GM20000 (cell line): ENCODE data around the gene APBB1IP.

ENCODE experiments used
- DNase-seq: peaks from one replicate; pipeline ENCODE4 v3.0.0; 2012; ENCODE audit warnings: low spot score
- TF ChIP-seq, protein P1 (sequence below): IDR thresholded peaks from 2 replicates; pipeline ENCODE4 v1.5.1; 2012; ENCODE audit warnings: mild to moderate bottlenecking, control low read depth; ENCODE audit errors: extremely low read depth, missing control alignments

The APBB1IP gene

DNA sequence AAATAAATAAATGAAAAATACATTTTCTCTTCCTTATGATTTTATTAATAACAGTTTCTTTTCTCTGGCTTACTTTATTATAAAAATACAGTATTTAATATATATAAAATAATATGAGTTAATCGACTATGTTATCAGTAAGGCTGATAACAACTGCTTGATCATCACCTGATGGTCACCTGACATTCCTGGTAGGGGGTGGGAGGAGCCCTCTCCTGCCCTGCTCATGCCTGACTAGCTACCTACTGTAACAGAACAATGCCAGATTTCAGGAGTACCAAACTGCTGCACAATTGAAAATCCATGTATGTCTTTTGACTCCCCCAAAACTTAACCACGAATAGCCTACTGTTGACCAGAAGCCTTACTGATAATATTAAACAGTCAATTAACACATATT is 1.3 kb upstream of the APBB1IP start:
- TF ChIP-seq, protein P1, sequence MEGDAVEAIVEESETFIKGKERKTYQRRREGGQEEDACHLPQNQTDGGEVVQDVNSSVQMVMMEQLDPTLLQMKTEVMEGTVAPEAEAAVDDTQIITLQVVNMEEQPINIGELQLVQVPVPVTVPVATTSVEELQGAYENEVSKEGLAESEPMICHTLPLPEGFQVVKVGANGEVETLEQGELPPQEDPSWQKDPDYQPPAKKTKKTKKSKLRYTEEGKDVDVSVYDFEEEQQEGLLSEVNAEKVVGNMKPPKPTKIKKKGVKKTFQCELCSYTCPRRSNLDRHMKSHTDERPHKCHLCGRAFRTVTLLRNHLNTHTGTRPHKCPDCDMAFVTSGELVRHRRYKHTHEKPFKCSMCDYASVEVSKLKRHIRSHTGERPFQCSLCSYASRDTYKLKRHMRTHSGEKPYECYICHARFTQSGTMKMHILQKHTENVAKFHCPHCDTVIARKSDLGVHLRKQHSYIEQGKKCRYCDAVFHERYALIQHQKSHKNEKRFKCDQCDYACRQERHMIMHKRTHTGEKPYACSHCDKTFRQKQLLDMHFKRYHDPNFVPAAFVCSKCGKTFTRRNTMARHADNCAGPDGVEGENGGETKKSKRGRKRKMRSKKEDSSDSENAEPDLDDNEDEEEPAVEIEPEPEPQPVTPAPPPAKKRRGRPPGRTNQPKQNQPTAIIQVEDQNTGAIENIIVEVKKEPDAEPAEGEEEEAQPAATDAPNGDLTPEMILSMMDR: no peak

DNA sequence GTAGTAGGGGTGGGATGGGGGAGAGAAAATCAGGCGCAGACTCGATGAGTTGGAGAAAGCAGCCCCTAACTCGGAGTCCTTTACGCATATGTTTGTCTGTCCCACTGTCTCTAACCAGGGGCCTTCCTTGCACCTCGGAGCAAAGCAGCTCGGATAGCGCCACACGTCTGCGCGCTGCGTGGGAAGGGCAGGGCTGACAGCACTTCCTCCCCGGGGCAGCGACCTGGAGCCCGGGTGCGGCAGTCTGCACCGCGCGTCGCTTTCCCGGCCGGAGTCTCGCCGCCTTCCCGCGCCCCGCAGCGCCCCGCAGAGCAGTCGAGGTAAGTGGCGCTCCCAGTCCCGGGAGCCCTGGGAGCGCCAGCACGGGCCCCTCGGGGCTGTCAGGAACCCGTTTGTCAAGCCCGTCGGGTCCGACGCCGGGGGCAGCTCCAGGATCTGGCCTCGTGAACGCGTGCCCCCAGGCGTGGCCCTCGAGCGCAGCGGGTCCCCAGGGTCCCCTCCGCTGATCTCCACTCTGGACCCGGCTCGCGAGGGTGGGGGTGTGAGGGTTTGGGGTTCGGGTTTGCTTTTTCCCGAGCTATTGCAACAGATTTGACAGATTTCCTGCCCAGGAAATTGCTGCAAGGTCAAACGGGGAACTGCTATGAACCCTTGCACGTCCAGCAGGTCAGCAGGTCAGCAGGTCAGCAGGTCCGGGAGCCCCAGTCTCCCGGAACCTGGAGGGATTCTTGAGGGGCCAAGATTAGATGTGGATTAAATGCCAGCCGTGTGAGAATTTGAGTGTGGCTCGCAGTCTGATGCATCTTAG is 597 bp downstream of the APBB1IP start:
- peak; percentile 68 for DNase-seq
- TF ChIP-seq, protein P1: no peak

More for the DNA sequence above, 1.3 kb upstream of the APBB1IP start:
- DNase-seq: no peak

DNA sequence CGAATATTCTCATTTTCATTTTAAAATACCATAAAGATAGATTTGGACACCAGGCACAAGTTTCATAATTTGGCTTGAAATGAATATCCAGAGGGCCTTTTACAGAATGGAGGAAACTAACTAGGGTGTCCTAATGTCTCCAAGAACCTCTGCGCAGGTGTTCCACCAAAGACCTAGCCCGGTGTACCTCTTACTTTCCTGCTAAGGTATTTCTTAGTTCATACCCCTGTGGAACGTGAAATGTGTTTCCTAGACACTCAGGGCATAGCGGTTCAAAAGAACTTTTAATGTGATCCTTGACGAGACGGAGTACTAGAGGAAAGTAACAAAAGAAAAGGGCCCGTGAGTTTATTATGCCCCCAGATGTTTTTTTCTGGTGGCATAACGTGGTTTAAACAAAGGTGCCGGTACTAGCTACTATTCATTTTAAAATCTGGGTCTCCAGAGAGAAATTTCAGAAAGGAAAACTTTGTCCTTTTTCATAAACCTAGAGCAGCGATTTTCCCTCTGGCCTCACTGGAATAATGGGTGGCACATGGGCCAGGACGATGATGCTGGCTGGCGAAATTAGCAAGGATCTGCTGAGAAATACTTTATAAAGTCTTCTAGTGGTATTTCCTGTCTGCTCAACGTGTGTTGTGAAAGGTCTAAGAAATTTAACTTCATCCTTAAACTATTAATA is 1.4 kb downstream of the APBB1IP start:
- TF ChIP-seq, protein P1: no peak
- DNase-seq: no peak

DNA sequence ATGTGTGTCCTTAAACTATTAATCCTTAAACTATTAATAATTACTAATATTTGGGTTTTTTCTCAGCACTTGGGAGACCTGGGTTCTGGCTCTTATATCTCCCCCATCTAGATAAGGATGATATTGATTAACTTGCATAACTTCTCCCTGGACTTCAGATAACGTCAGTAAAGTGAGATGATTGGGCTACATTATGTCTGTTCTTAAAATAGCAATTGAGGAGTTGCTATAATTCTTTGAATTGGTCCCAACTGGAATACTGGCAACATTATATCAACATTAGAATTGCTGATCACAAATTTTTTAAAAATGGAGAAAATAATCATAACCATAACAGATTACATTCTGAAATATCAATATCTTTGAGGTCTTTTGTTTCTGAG is 1.9 kb downstream of the APBB1IP start:
- no peak for DNase-seq
- TF ChIP-seq, protein P1: no peak

DNA sequence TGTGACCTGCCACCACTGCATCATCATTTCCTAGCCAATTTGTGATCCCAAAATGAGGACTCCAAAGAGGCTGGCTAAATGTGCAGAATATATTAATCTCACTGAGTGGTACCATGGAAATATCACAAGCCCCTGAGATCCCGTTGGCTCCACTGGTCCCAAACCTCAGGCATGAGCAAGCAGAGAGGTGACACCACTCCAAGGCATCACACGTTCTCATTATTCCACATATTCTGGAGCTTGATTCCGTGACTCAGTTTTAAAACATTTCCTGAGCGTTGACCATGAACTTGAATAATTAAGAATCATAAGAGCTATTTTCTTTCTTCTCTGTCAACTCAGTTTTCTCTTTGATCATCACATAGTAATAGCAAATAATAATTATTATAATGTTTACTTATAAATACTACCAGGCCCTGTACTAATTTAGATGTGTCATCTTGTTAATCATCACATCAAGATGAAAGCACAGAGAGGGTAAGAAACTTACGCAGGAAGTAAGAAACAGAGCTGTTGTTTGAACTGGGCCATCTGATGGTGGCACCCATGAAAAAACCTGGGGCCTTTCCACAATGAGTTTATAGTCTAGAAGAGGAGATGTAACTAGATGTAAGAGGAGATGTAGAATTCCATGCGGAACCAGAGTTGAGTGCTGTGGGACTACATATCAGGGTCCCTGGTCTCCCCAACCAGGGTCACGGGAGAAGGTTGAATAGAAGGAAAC is 3.5 kb downstream of the APBB1IP start:
- TF ChIP-seq, protein P1: no peak
- DNase-seq: no peak

DNA sequence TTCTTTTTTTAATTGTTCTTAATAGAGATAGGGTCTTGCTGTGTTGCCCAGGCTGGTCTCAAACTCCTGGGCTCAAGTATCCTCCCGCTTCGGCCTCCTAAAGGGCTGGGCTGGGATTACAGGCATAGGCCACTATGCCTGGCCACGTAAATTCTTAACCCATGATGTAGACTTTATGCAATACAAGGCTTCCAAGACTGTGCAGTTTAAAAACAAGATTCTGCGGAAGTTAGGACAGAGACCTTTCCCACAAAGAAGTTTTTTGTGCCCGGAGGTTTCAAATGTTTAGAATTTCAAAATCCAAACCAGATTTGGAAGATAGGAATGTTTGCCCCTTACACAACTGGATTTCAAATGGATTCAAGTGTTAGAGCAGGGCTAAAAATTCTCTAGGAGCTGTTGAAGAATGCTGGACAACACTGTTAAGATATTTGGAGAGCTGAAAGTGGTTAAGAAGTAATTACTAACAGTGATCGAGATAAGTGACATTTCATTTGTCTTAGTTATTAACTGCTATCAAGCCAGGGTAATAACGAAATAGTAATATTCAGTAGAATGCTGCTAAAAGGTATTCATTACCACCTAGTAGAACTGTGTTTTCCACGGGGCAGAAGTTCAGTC is 7.4 kb downstream of the APBB1IP start:
- DNase-seq: no peak

More for the DNA sequence above, 7.4 kb downstream of the APBB1IP start:
- TF ChIP-seq, protein P1: no peak
